Tibial nerve (tissue), 4 donors: ENCODE measurements around the gene FCHSD2. TPM values are rescaled to one million over a fixed set of nuclear protein-coding genes. Genes with fewer than 3 reads are reported as not detected.
A peak's percentile ranks its signal among the peaks of the same experiment; 100 is the strongest.

Source experiments
- DNase-seq, 2 donors: peaks; one replicate each; pipeline ENCODE4 v3.0.0-alpha.2; 2019; ENCODE audit warnings: low spot score in 2 of 2
- H3K27ac ChIP-seq, 4 donors: fragments of 200-600 bp; sonication (generic) in 3 of 4; one replicate each; pipeline ENCODE4 v1.5.1; 2017 to 2019; ENCODE audit warnings: mild to moderate bottlenecking in 1 of 4
- H3K27me3 ChIP-seq, 2 donors: fragments of 200-600 bp; sonication (generic) in 1 of 2; one replicate each; pipeline versions ENCODE4 v1.5.1 to v1.6.0; 2017 to 2019
- H3K36me3 ChIP-seq, 3 donors: fragments of 200-600 bp; sonication (generic); one replicate each; pipeline ENCODE4 v1.5.1; 2018 to 2019
- H3K4me1 ChIP-seq, 4 donors: fragments of 200-600 bp; sonication (generic) in 3 of 4; one replicate each; pipeline ENCODE4 v1.5.1; 2017 to 2019
- H3K4me3 ChIP-seq, 4 donors: fragments of 200-600 bp; sonication (generic) in 3 of 4; one replicate each; pipeline ENCODE4 v1.5.1; 2017 to 2019; ENCODE audit warnings: mild to moderate bottlenecking in 1 of 4, moderate library complexity in 1 of 4
- H3K9me3 ChIP-seq, 4 donors: fragments of 200-600 bp; sonication (generic) in 3 of 4; one replicate each; pipeline ENCODE4 v1.5.1; 2017 to 2019
- CTCF ChIP-seq, 5 experiments: fragments of 200-600 bp in 3 of 5; fragments of 450-650 bp in 2 of 5; sonication (generic) in 3 of 5; IDR thresholded peaks; one replicate each; pipeline ENCODE4 v1.5.1; 2016 to 2019; ENCODE audit warnings: antibody characterized with exemption in 5 of 5, mild to moderate bottlenecking in 3 of 5, moderate library complexity in 2 of 5
- EP300 ChIP-seq, 2 donors: sonication (generic); formaldehyde crosslinking; IDR thresholded peaks; one replicate each; pipeline ENCODE4 v1.6.1; 2017; ENCODE audit warnings: antibody characterized with exemption in 2 of 2, mild to moderate bottlenecking in 1 of 2
- POLR2A ChIP-seq, 2 donors: fragments of 450-650 bp; IDR thresholded peaks; one replicate each; pipeline ENCODE4 v1.6.1; 2017; ENCODE audit warnings: antibody characterized with exemption in 2 of 2, mild to moderate bottlenecking in 2 of 2, moderate library complexity in 2 of 2
- WGBS, 2 donors: methylation state at CpG; one replicate each; pipeline ENCODE4 v1.1.5; 2018; 5-methylcytosine and 5-hydroxymethylcytosine counted together
- total RNA-seq, 4 donors: library from RNA; depleted of rRNA; stranded (reverse); fragments of >200 nt; gene quantifications; one replicate each; pipeline ENCODE4 v1.1.0, GENCODE V29; 2016

Gene FCHSD2
- total RNA-seq, 4 donors from 2014 or later, result 19.5 to 29.1 (median 22.8) TPM

GRCh38 chr11:72856065-72856464 lies 286.1 kb downstream of the FCHSD2 start:
- DNase-seq, result no peak

GRCh38 chr11:72851726-72852125 lies 290.4 kb downstream of the FCHSD2 start:
- DNase-seq, result no peak
- WGBS, 2 donors, result 91 to 92% methylated on average over 4 of the region's 4 CpGs
- TF ChIP-seq EP300 (IDR thresholded peaks at IDR 0.05), result no peak
- no peak for TF ChIP-seq CTCF (IDR thresholded peaks at IDR 0.05)
- TF ChIP-seq POLR2A (IDR thresholded peaks at IDR 0.05), result no peak
- Histone ChIP-seq H3K9me3 (no peaks in the 10 kb centered on the region), H3K27ac (no peak overlapping the region), H3K4me3 (no peak overlapping the region), H3K4me1 (peaks cover 0 to 10% (median 5%) of the 10 kb centered on the region in 4 donors), H3K27me3 (no peaks in the 10 kb centered on the region), H3K36me3 (peaks cover 0 to 4% (median 0%) of the 10 kb centered on the region in 3 donors)

More at GRCh38 chr11:72856065-72856464, 286.1 kb downstream of the FCHSD2 start:
- Histone ChIP-seq H3K27ac (peak overlapping the region in 1 of 4 donors; percentile 32), H3K9me3 (no peaks in the 10 kb centered on the region), H3K36me3 (no peaks in the 10 kb centered on the region), H3K27me3 (no peaks in the 10 kb centered on the region), H3K4me3 (no peak overlapping the region), H3K4me1 (peaks cover 0 to 13% (median 7%) of the 10 kb centered on the region in 4 donors)
- no peak for TF ChIP-seq POLR2A (IDR thresholded peaks at IDR 0.05)
- TF ChIP-seq EP300 (IDR thresholded peaks at IDR 0.05), result peak in 1 of 2 donors; percentile 19
- WGBS, 2 donors, result 56 to 65% methylated on average over 3 of the region's 3 CpGs

- no peak overlapping the region for H3K4me3 ChIP-seq
- H3K36me3 ChIP-seq, result peaks cover 0 to 4% (median 0%) of the 10 kb centered on the region in 3 donors
- peaks cover 0 to under 1% (median 0%) of the 10 kb centered on the region in 4 donors for H3K4me1 ChIP-seq
- 88 to 96% methylated on average over 3 of the region's 3 CpGs for WGBS, 2 donors
- no peaks in the 10 kb centered on the region for H3K9me3 ChIP-seq
- no peak for TF ChIP-seq CTCF (IDR thresholded peaks at IDR 0.05)
- no peak for TF ChIP-seq POLR2A (IDR thresholded peaks at IDR 0.05)
- TF ChIP-seq EP300 (IDR thresholded peaks at IDR 0.05), result no peak
- no peak overlapping the region for H3K27ac ChIP-seq
- no peak for DNase-seq
- H3K27me3 ChIP-seq, result no peaks in the 10 kb centered on the region
Observed at GRCh38 chr11:72850832-72851231, 291.3 kb downstream of the FCHSD2 start.

- H3K4me3 ChIP-seq, result no peak overlapping the region
- DNase-seq, result peak in 1 of 2 donors; percentile 64
- no peak overlapping the region for H3K27ac ChIP-seq
- no peaks in the 10 kb centered on the region for H3K9me3 ChIP-seq
- 68 to 73% methylated on average over 6 of the region's 6 CpGs for WGBS, 2 donors
- H3K4me1 ChIP-seq, result peaks cover 0 to 10% (median 0%) of the 10 kb centered on the region in 4 donors
- TF ChIP-seq EP300 (IDR thresholded peaks at IDR 0.05) (no peak), CTCF (IDR thresholded peaks at IDR 0.05) (peak; percentile 38 to 57 (median 49))
- no peaks in the 10 kb centered on the region for H3K27me3 ChIP-seq
- H3K36me3 ChIP-seq, result peaks cover 0 to 4% (median 3%) of the 10 kb centered on the region in 3 donors
Observed at GRCh38 chr11:72848846-72849466, 293.2 kb downstream of the FCHSD2 start.

- H3K27ac ChIP-seq, result no peak overlapping the region
Observed at GRCh38 chr11:72844356-72844755, 297.8 kb downstream of the FCHSD2 start.

More at GRCh38 chr11:72844356-72844755, 297.8 kb downstream of the FCHSD2 start:
- no peak for DNase-seq
- no peaks in the 10 kb centered on the region for H3K9me3 ChIP-seq
- H3K36me3 ChIP-seq, result peaks cover 0 to 33% (median 5%) of the 10 kb centered on the region in 3 donors
- TF ChIP-seq POLR2A (IDR thresholded peaks at IDR 0.05), result no peak
- TF ChIP-seq CTCF (IDR thresholded peaks at IDR 0.05), result no peak
- no peak for TF ChIP-seq EP300 (IDR thresholded peaks at IDR 0.05)
- H3K27me3 ChIP-seq, result no peaks in the 10 kb centered on the region
- H3K4me3 ChIP-seq, result no peak overlapping the region
- H3K4me1 ChIP-seq, result peaks cover 0 to 25% (median 4%) of the 10 kb centered on the region in 4 donors
- 23 to 31% methylated on average over 4 of the region's 4 CpGs for WGBS, 2 donors
